ENCODE measurements around the gene CLEC4M. TPM values are rescaled to one million over a fixed set of nuclear protein-coding genes. Genes with fewer than 3 reads are reported as not detected.

CLEC4M gene
- total and polyA plus RNA-seq, 9 donors = 0.65 to 19.8 (median 3.6) TPM

DNA sequence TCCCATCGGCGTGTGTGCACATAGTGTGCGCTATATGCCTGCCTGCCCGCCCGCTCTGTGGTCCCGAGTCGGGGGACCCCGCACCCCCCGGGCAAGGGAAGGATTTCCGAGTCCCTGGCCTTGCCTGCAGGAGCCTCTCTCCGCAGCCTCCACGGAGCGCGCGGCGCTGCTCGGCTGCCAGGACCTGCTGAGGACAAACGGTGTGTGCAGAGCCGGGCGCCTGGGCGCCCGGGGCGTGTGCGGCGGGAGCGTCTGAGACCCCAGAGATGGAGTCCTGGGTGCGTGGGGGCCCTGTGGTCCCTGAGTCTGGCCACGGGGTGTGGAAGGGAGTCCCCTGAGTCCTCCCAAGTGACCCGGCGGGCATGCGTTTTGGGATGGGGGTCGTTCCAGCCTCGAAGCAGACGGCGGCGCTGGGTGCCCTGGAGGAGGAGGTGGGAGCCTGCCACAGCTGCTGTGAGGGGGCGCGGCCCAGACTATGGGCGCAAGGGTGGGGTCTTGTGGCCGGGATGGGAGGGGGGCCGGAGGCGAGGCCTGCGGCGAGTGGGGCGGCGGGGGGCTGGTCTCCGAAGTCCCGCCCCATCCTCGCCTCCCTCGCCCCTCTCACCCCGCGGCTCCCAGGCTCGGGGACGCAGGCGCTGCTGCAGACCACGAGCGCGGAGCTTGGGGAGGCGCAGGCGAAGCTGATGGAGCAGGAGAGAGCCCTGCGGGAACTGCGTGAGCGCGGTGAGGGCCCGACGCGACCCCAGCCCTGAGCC, 25.3 kb downstream of the CLEC4M start:
- no peaks in the 10 kb centered on the region for H3K36me3 ChIP-seq
- H3K27ac ChIP-seq = no peak overlapping the region
- WGBS, 3 donors = 1% methylated on average over 46 to 67 of the region's 67 CpGs
- intact Hi-C loops (cut with DNase I) = no loop called here
- H3K9me3 ChIP-seq = no peaks in the 10 kb centered on the region
- H3K4me3 ChIP-seq = no peak overlapping the region
- DNase-seq = no peak
- H3K4me1 ChIP-seq (ENCODE audit: insufficient read depth) = no peaks in the 10 kb centered on the region
- H3K27me3 ChIP-seq = no peaks in the 10 kb centered on the region
- no peak for TF ChIP-seq POLR2A (IDR thresholded peaks at IDR 0.05)
- TF ChIP-seq EP300 (IDR thresholded peaks at IDR 0.05) = no peak
- TF ChIP-seq, protein P1, sequence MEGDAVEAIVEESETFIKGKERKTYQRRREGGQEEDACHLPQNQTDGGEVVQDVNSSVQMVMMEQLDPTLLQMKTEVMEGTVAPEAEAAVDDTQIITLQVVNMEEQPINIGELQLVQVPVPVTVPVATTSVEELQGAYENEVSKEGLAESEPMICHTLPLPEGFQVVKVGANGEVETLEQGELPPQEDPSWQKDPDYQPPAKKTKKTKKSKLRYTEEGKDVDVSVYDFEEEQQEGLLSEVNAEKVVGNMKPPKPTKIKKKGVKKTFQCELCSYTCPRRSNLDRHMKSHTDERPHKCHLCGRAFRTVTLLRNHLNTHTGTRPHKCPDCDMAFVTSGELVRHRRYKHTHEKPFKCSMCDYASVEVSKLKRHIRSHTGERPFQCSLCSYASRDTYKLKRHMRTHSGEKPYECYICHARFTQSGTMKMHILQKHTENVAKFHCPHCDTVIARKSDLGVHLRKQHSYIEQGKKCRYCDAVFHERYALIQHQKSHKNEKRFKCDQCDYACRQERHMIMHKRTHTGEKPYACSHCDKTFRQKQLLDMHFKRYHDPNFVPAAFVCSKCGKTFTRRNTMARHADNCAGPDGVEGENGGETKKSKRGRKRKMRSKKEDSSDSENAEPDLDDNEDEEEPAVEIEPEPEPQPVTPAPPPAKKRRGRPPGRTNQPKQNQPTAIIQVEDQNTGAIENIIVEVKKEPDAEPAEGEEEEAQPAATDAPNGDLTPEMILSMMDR (IDR thresholded peaks at IDR 0.05) = no peak

DNA sequence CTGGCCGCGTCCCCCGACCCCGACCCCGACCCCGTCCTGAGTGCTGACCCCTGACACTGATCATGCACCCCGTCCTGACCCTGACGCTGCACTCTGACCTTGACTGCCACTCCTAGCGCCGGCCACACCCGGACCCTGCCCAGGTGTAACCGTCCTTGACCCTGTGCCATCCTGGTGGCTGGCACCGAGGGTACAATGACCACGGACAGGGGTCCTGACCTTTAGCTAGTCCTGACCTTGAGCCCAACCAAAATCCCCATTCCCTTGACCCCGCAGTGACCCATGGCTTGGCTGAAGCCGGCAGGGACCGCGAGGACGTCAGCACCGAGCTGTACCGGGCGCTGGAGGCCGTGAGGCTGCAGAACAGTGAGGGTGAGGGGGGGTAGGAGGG, 25.9 kb downstream of the CLEC4M start:
- 0 to 1% (median 0%) methylated on average over 13 to 23 of the region's 23 CpGs for WGBS, 3 donors
- Histone ChIP-seq H3K36me3 (no peaks in the 10 kb centered on the region), H3K27ac (no peak overlapping the region), H3K9me3 (no peaks in the 10 kb centered on the region), H3K4me1 (ENCODE audit: insufficient read depth) (no peaks in the 10 kb centered on the region), H3K27me3 (no peaks in the 10 kb centered on the region), H3K4me3 (no peak overlapping the region)
- TF ChIP-seq EP300 (IDR thresholded peaks at IDR 0.05) (no peak), POLR2A (IDR thresholded peaks at IDR 0.05) (no peak)
- TF ChIP-seq, protein P1 (IDR thresholded peaks at IDR 0.05) = no peak
- DNase-seq = peak in 2 of 5 donors; percentile 31 to 48
- intact Hi-C loops (cut with DNase I) = no loop called here

DNA sequence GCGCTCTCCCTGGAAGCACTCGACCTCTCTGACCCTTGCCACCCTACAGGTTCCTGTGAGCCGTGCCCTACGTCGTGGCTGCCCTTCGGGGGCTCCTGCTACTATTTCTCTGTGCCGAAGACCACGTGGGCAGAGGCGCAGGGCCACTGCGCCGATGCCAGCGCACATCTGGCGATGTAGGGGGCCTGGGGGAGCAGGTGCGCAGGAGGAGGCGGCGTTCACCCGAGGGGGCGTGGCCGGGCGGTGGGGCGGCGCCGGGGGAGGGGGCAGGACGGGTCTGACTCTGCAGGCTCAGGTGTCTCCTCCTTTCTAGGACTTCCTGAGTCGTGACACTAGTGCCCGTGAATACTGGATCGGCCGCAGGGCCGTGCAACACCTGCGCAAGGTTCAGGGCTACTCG, 26.4 kb downstream of the CLEC4M start:
- Histone ChIP-seq H3K4me1 (ENCODE audit: insufficient read depth) (no peaks in the 10 kb centered on the region), H3K27ac (no peak overlapping the region), H3K27me3 (no peaks in the 10 kb centered on the region), H3K36me3 (no peaks in the 10 kb centered on the region), H3K4me3 (no peak overlapping the region), H3K9me3 (no peaks in the 10 kb centered on the region)
- no peak for DNase-seq
- WGBS, 3 donors = 14 to 26% (median 14%) methylated on average over 11 to 31 of the region's 31 CpGs
- intact Hi-C loops (cut with DNase I) = no loop called here
- TF ChIP-seq, protein P1 (IDR thresholded peaks at IDR 0.05) = no peak
- TF ChIP-seq POLR2A (IDR thresholded peaks at IDR 0.05) = no peak
- no peak for TF ChIP-seq EP300 (IDR thresholded peaks at IDR 0.05)

DNA sequence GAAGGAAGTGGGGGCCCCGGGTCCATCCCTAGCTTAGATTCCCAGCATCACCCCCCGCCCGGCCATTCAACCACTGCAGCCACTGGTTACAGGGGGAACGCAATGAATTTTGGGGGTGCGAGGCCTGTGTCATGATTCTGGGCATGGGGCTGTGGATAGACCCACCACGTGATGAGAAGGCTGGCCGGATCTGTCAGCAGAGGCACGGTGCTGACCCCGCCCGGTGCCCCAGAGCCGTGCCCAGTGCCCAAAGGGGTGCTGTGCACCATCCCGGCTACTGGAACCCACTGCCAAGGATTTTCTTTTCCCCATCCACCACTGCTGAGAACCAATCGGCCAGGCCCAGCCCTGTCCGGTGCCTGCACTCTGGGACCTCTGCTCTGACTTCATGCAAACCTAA, 27.4 kb downstream of the CLEC4M start:
- intact Hi-C loops (cut with DNase I) = loop anchor here in 1 of 4 donors (10.0 kb wide), 1 partner anchor 216 kb away; no protein-coding TSS in a partner anchor
- H3K4me3 ChIP-seq = no peak overlapping the region
- WGBS, 3 donors = 86 to 92% (median 90%) methylated on average over 14 of the region's 14 CpGs

More for the DNA sequence above, 27.4 kb downstream of the CLEC4M start:
- no peaks in the 10 kb centered on the region for H3K4me1 ChIP-seq (ENCODE audit: insufficient read depth)
- TF ChIP-seq, protein P1 (IDR thresholded peaks at IDR 0.05) = no peak
- TF ChIP-seq POLR2A (IDR thresholded peaks at IDR 0.05) = no peak
- no peak for TF ChIP-seq EP300 (IDR thresholded peaks at IDR 0.05)
- no peaks in the 10 kb centered on the region for H3K27me3 ChIP-seq
- no peaks in the 10 kb centered on the region for H3K9me3 ChIP-seq
- DNase-seq = no peak
- no peak overlapping the region for H3K27ac ChIP-seq
- no peaks in the 10 kb centered on the region for H3K36me3 ChIP-seq

Data from ovary (tissue), 9 donors.